Stimulated activated CD4-positive, alpha-beta T cell treated with anti-CD3 and anti-CD28 coated beads, Interleukin-2, amount 100 ng/mL, for 4 hours (primary cell): ENCODE data around the gene SLC25A38.
"Not testable (repeated sequence)": the region's sequence is repeated elsewhere in the genome, so short reads cannot be mapped to it uniquely, and the experiment has no call there.

Experiments
- DNase-seq: peaks from one replicate; pipeline ENCODE4 v3.0.0-alpha.2; 2020; ENCODE audit warnings: low read depth

SLC25A38 gene

GRCh38 chr3:39407259-39407629 is 24.1 kb downstream of the SLC25A38 start:
- no peak for DNase-seq

- DNase-seq: no peak
Measured at GRCh38 chr3:39407773-39408492, 24.8 kb downstream of the SLC25A38 start.

- DNase-seq: no peak
Measured at GRCh38 chr3:39408493-39409372, 25.6 kb downstream of the SLC25A38 start.

GRCh38 chr3:39409514-39410136 is 26.5 kb downstream of the SLC25A38 start:
- DNase-seq: no peak

GRCh38 chr3:39410893-39411292 is 27.7 kb downstream of the SLC25A38 start:
- no peak for DNase-seq

GRCh38 chr3:39412668-39413260 is 29.6 kb downstream of the SLC25A38 start:
- no peak for DNase-seq

GRCh38 chr3:39413691-39414420 is 30.7 kb downstream of the SLC25A38 start:
- DNase-seq: no peak

- no peak for DNase-seq
Measured at GRCh38 chr3:39414421-39414907, 31.3 kb downstream of the SLC25A38 start.

GRCh38 chr3:39415302-39415701 is 32.1 kb downstream of the SLC25A38 start:
- DNase-seq: not testable (repeated sequence)

GRCh38 chr3:39415983-39416382 is 32.8 kb downstream of the SLC25A38 start:
- no peak for DNase-seq

- not testable (repeated sequence) for DNase-seq
Measured at GRCh38 chr3:39416998-39417397, 33.8 kb downstream of the SLC25A38 start.

GRCh38 chr3:39418556-39419225 is 35.5 kb downstream of the SLC25A38 start:
- DNase-seq: not testable (repeated sequence)

GRCh38 chr3:39419742-39420315 is 36.7 kb downstream of the SLC25A38 start:
- DNase-seq: no peak

GRCh38 chr3:39420543-39420942 is 37.4 kb downstream of the SLC25A38 start:
- DNase-seq: no peak

GRCh38 chr3:39423436-39423970 is 40.3 kb downstream of the SLC25A38 start:
- no peak for DNase-seq

GRCh38 chr3:39426312-39426711 is 43.1 kb downstream of the SLC25A38 start:
- no peak for DNase-seq

GRCh38 chr3:39427506-39427905 is 44.3 kb downstream of the SLC25A38 start:
- DNase-seq: no peak

GRCh38 chr3:39428745-39429201 is 45.6 kb downstream of the SLC25A38 start:
- DNase-seq: no peak

GRCh38 chr3:39429466-39429865 is 46.3 kb downstream of the SLC25A38 start:
- DNase-seq: no peak

GRCh38 chr3:39432342-39432741 is 49.2 kb downstream of the SLC25A38 start:
- no peak for DNase-seq
